ENCODE measurements around the gene BTNL9.
A peak's percentile ranks its signal among the peaks of the same experiment; 100 is the strongest.
"Not testable (repeated sequence)": the region's sequence is repeated elsewhere in the genome, so short reads cannot be mapped to it uniquely, and the experiment has no call there.

The BTNL9 gene

GRCh38 chr5:181042722-181043121 lies 2.7 kb downstream of the BTNL9 start:
- DNase-seq (ENCODE audit: low read depth, low spot score) = no peak

DNA sequence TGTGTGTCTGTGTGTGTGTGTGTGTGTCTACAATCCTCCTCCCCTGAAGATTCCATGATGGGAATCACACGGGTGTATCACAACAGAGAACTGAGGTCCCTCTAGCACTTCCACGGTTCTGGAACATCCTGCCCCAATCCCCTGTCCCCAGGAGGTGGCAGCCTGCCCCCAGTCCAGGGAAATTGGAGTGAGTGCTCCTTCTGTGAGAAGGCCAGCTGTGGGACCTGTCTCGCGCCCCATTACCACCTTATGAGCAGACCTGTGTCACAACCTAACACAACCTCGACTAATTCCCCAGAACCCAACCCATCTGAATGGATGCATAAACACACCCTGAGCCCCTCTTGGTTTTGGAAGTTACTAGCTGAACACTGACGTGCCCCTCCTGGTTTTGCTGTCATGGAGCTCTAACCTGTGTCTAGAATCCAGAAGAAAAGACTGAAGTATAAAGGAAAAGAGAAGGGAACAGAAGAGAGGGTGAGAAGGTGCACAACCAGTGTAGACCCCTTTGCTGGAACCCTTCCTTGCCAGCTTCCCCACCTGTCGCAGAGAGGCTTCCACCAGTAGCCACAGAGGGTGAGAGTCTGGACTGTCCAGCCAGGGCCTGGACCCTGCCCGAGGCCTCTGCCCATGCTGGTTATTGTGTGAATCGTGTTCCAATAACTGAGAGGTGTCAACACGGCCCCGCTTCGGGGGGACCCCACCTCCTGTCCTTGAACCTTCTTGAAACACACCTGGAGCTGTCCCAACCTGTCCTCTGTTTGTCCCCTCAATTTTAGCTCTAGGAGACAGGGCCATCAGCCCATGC lies 3.4 kb downstream of the BTNL9 start:
- no peak for DNase-seq (ENCODE audit: low read depth, low spot score)

GRCh38 chr5:181044093-181044599 lies 4.1 kb downstream of the BTNL9 start:
- DNase-seq (ENCODE audit: low read depth, low spot score) = no peak

DNA sequence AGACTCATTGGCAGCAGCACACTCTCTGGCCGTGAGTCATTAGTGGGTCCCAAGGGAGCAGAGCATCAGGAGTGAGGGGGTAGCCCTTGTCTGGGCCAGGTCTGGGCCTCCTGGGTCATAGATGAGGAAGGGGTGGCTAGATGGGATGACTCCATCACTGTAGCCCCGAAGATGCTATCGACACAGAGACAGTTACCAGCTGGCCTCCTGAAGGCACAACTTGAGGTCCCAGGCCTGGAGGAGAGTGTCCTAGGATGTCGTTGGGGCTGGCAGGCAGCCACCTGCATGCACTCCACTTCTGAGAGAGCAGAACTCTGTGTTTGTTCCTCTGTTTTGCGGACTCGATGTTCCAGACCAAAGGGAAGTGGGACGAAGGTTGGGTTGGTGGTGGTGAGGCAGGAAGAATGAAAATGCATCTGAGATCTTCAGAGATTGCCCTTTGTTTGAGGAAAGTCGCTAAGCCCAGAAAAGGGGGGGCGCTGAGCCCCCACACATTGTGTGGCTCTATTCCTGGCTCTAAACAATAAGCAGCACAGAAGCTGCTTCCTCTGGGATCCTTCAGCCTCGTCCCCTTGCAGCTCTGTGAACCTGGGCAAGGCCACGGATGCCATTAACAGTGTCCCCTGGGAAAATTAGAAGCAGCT lies 4.7 kb downstream of the BTNL9 start:
- no peak for DNase-seq (ENCODE audit: low read depth, low spot score)

- no peak for DNase-seq (ENCODE audit: low read depth, low spot score)
These were observed 5.2 kb downstream of the BTNL9 start for GRCh38 chr5:181045316-181045715.

DNA sequence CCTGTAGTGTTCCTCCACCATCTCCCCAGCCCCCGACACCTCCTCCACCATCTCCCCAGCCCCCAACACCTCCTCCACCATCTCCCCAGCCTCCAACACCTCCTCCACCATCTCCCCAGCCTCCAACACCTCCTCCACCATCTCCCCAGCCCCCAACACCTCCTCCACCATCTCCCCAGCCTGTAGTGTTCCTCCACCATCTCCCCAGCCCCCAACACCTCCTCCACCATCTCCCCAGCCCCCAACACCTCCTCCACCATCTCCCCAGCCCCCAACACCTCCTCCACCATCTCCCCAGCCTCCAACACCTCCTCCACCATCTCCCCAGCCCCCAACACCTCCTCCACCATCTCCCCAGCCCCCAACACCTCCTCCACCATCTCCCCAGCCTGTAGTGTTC lies 5.8 kb downstream of the BTNL9 start:
- not testable (repeated sequence) for DNase-seq (ENCODE audit: low read depth, low spot score)

GRCh38 chr5:181047288-181047687 lies 7.2 kb downstream of the BTNL9 start:
- DNase-seq (ENCODE audit: low read depth, low spot score) = no peak

GRCh38 chr5:181047921-181048320 lies 7.9 kb downstream of the BTNL9 start:
- no peak for DNase-seq (ENCODE audit: low read depth, low spot score)

DNA sequence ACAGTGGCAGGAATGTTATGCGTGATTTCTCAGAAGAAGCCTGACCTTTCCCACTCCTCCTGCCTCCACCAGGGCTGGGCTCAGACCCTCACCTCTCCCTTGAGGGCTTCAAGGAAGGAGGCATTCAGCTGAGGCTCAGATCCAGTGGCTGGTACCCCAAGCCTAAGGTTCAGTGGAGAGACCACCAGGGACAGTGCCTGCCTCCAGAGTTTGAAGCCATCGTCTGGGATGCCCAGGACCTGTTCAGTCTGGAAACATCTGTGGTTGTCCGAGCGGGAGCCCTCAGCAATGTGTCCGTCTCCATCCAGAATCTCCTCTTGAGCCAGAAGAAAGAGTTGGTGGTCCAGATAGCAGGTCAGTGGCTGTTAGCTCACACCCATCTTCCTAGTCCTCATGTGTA lies 9.9 kb downstream of the BTNL9 start:
- no peak for DNase-seq (ENCODE audit: low read depth, low spot score)

DNA sequence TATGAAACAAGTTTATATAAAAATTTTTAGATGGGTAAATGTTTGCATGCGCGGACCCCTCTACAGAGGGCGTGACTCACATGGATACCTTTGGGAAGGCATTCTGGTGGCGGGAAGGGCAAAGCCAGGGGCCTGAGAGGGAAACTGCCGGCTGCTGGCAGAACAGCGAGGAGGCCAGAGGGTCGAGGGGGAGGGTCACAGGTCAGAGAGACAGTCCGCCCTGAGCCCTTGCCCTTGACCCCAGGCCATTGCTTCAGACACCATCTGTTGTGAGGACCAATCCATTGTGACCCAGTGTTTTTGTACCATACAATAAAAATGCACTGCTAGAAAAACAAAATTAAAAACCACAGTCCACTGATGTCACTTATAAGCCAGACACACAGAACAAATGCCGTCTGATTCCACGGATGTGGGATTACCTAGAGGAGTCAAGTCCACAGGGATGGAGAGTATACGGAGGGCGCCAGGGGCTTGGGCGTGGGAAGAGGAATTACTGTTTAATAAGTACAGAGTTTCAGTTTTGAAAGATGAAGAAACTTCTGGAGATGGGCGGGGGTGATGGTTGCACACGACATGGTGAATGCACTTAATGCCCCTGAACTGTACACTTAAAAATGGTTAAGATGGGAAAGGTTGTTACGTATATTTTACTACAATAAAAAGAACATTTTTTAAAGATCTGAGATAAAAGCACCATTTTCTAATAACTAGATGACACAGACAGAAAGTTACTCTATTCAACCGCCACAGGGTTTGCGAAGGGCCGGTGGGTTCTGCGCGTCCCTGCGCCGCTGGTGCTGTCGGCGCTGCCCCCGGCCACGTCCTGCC lies 12.0 kb downstream of the BTNL9 start:
- no peak for DNase-seq (ENCODE audit: low read depth, low spot score)

DNA sequence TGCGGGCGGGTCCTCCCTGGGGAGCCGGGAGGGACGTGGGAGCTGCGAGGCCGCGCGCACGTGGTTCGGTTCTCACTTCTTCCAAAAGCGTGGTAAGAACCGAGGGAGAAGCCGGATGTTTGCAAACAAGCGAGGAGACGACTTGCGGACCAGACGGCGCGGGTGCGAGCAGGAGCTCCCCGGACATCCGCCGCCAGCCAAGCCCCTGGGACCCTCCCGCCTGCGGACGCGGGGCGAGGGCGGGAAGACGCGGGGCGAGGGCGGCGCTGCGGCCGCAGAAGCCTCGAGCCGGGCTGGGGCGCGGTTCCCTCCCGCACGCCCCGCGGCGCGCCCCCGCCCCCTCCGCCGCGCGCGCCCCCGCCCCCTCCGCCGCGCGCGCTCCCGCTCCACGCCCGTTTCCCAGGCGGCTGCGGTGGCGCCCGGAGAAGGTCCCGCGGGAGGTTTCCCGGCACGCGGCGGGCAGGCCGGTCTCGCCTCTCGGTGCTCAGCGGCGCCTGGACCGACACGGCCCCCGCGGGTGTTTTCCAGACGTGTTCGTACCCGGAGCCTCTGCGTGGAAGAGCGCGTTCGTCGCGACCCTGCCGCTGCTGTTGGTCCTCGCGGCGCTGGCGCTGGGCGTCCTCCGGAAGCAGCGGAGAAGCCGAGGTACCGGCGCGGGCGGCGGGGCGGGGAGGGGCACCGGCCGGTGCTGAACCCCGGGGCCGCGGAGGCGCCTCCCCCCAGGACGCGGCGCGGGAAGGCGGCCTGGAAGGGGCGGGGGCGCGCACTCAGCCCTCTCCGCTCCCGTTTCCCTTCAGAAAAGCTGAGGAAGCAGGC lies 12.8 kb downstream of the BTNL9 start:
- DNase-seq (ENCODE audit: low read depth, low spot score) = peak; percentile 23

DNA sequence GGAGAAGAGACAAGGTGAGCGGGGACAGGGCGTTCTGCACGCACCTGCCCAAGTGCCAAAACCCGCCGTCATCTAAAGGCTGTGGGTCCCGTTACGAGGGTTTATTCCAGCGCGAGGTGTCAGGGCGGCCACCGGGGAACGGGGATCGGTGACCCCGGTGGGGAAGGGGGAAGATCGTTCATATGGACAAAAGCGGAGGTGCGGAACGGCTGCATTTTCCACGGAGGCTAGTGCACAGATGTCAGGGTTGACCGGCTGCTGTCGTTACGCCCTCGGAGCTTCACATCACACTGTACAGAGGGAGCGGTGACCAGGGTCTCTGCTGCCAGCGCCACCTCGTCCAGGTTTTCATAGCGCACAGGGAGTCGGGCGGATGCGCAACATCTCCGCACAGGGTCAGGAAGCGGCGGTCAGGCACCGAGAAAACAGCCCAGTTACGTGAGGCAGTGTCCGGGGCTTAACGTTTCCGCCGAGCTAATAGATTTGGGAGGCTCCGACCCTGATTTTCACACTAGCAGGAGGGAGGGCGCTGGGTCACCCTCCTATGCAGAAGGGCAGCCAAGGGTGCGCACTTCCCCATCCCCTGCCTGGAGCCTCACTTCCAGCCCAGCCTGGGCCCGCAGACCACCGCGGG lies 13.5 kb downstream of the BTNL9 start:
- peak; percentile 11 for DNase-seq (ENCODE audit: low read depth, low spot score)

GRCh38 chr5:181054138-181054537 lies 14.1 kb downstream of the BTNL9 start:
- no peak for DNase-seq (ENCODE audit: low read depth, low spot score)

GRCh38 chr5:181054871-181055459 lies 14.9 kb downstream of the BTNL9 start:
- no peak for DNase-seq (ENCODE audit: low read depth, low spot score)

DNA sequence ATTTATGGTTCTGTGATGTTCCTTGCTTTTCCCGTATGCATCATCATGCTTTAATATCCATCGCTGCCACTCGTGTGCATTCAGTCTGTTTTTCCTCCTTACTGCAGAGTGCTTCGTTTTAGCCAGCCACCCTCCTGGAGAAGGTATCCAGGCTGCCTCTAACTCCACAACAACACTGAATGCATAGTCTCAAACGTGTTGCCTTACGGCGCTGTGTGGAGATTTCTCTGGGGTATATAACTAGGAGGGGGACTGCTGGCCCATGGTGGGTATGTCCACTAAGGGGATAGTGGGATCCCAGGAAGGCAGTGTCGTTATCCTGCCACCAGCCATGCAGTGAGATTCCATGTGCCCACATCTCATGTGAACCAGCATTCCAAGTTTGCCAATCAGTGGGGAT lies 16.4 kb downstream of the BTNL9 start:
- DNase-seq (ENCODE audit: low read depth, low spot score) = no peak

- no peak for DNase-seq (ENCODE audit: low read depth, low spot score)
These were observed 18.3 kb downstream of the BTNL9 start for GRCh38 chr5:181058321-181058720.

GRCh38 chr5:181058786-181059296 lies 18.8 kb downstream of the BTNL9 start:
- no peak for DNase-seq (ENCODE audit: low read depth, low spot score)

GRCh38 chr5:181059297-181060230 lies 19.5 kb downstream of the BTNL9 start:
- DNase-seq (ENCODE audit: low read depth, low spot score) = no peak

DNA sequence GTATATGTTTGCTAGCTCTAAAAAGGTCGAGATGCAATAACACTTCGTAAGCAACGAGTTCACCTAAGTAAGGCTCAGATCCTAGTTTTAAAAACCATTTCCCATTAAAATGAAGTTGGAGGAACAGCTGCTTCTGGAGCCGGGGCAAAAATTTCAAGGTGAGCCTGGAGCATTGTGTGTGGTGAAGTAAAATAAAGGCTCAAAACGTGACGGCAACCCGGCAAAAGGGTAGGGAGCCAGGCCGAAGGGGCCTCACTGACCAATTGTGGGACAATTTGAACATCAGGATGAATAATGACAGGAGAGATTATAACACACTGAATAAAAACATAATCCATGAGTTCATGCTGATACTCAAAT lies 20.1 kb downstream of the BTNL9 start:
- DNase-seq (ENCODE audit: low read depth, low spot score) = no peak

All from astrocyte of the hippocampus (primary cell).